Hippocampal formation (tissue), 2 donors: ENCODE measurements around the gene LRRC74B.
"Not testable (repeated sequence)": the region's sequence is repeated elsewhere in the genome, so short reads cannot be mapped to it uniquely, and the experiment has no call there.

Experiments used
- DNase-seq, 2 donors: peaks; one replicate each; lab custom pipeline; 2025; lab: John Stamatoyannopoulos, UW

The LRRC74B gene

GRCh38 chr22:21054046-21054713, 8.4 kb downstream of the LRRC74B start:
- no peak for DNase-seq

GRCh38 chr22:21054714-21055563, 9.2 kb downstream of the LRRC74B start:
- DNase-seq: no peak

- DNase-seq: no peak
These were observed 9.8 kb downstream of the LRRC74B start for GRCh38 chr22:21055564-21055834.

- DNase-seq: no peak
These were observed 10.2 kb downstream of the LRRC74B start for GRCh38 chr22:21055880-21056319.

- not testable (repeated sequence) for DNase-seq
These were observed 14.6 kb downstream of the LRRC74B start for GRCh38 chr22:21060363-21060762.

GRCh38 chr22:21061660-21062321, 16.0 kb downstream of the LRRC74B start:
- DNase-seq: not testable (repeated sequence)

- not testable (repeated sequence) for DNase-seq
These were observed 18.7 kb downstream of the LRRC74B start for GRCh38 chr22:21064425-21064824.

- DNase-seq: no peak
These were observed 19.4 kb downstream of the LRRC74B start for GRCh38 chr22:21064917-21065864.

GRCh38 chr22:21067075-21067900, 21.5 kb downstream of the LRRC74B start:
- DNase-seq: no peak

GRCh38 chr22:21067901-21068680, 22.3 kb downstream of the LRRC74B start:
- DNase-seq: no peak

GRCh38 chr22:21068681-21069276, 23.0 kb downstream of the LRRC74B start:
- DNase-seq: no peak

- no peak for DNase-seq
These were observed 23.6 kb downstream of the LRRC74B start for GRCh38 chr22:21069375-21069774.

- no peak for DNase-seq
These were observed 25.2 kb downstream of the LRRC74B start for GRCh38 chr22:21070690-21071615.

GRCh38 chr22:21071796-21072195, 26.1 kb downstream of the LRRC74B start:
- not testable (repeated sequence) for DNase-seq

- no peak for DNase-seq
These were observed 27.3 kb downstream of the LRRC74B start for GRCh38 chr22:21073023-21073422.

GRCh38 chr22:21073482-21073881, 27.7 kb downstream of the LRRC74B start:
- DNase-seq: no peak

GRCh38 chr22:21074102-21074715, 28.5 kb downstream of the LRRC74B start:
- no peak for DNase-seq

GRCh38 chr22:21075516-21076138, 29.9 kb downstream of the LRRC74B start:
- no peak for DNase-seq
